K562 (cell line): Measurements from ENCODE around the gene COL9A2. TPM values are rescaled to one million over a fixed set of nuclear protein-coding genes. Genes with fewer than 3 reads are reported as not detected.

Experiments
- AFF4 ChIP-seq: sonication (generic); formaldehyde crosslinking; IDR thresholded peaks from 2 replicates; pipeline ENCODE4 v1.8.0; 2023; ENCODE audit warnings: mild to moderate bottlenecking, missing genetic modification reagents
- ARID1B ChIP-seq: fragments of 450-650 bp; IDR thresholded peaks from 2 replicates; pipeline ENCODE4 v1.6.1; 2016; ENCODE audit warnings: antibody characterized with exemption, mild to moderate bottlenecking, inconsistent platforms
- CC2D1A ChIP-seq: fragments of 450-650 bp; IDR thresholded peaks from 2 replicates; pipeline ENCODE4 v1.6.1; 2017; ENCODE audit warnings: mild to moderate bottlenecking
- CHD4 ChIP-seq: fragments of 200-600 bp; sonication (generic); IDR thresholded peaks from 3 replicates; pipeline ENCODE4 v1.6.1; 2012; ENCODE audit warnings: low read depth, mild to moderate bottlenecking, mixed read lengths, low read length, inconsistent platforms; ENCODE audit not compliant: insufficient read depth, insufficient replicate concordance, poor library complexity, severe bottlenecking
- CREM ChIP-seq: IDR thresholded peaks from 2 replicates; pipeline ENCODE4 v1.6.1; 2014; ENCODE audit warnings: antibody characterized with exemption, low read depth
- E2F3 ChIP-seq: fragments of 250-450 bp; sonication (Bioruptor Pico); IDR thresholded peaks from 2 replicates; pipeline ENCODE4 v1.4.0; 2020; ENCODE audit warnings: mild to moderate bottlenecking
- E2F6 ChIP-seq, 2 experiments: IDR thresholded peaks; 2 replicates each; pipeline ENCODE4 v1.6.1; 2011; ENCODE audit warnings: borderline replicate concordance in 1 of 2, control low read depth in 1 of 2, low read depth in 1 of 2, low read length in 1 of 2, mild to moderate bottlenecking in 1 of 2, mixed read lengths in 1 of 2, moderate library complexity in 1 of 2; ENCODE audit not compliant: insufficient read depth in 1 of 2, insufficient read length in 1 of 2, poor library complexity in 1 of 2, severe bottlenecking in 1 of 2; ENCODE audit errors: extremely low read depth in 1 of 2
- ETV5 ChIP-seq: sonication (generic); formaldehyde crosslinking; IDR thresholded peaks from 2 replicates; pipeline ENCODE4 v1.4.0; 2020; ENCODE audit warnings: low read depth, mild to moderate bottlenecking, missing genetic modification reagents
- GABPB1 ChIP-seq: sonication (generic); formaldehyde crosslinking; IDR thresholded peaks from 2 replicates; pipeline ENCODE4 v1.8.0; 2022; ENCODE audit warnings: mild to moderate bottlenecking, missing genetic modification reagents
- GTF2F1 ChIP-seq: IDR thresholded peaks from 2 replicates; pipeline ENCODE4 v1.6.1; 2011; ENCODE audit warnings: low read depth, low read length, improper control_type of control experiment
- IFI16 ChIP-seq: fragments of 250-450 bp; sonication (Bioruptor Pico); IDR thresholded peaks from 2 replicates; pipeline ENCODE4 v2.1.2; 2022; ENCODE audit warnings: mild to moderate bottlenecking, inconsistent platforms
- KHSRP ChIP-seq: fragments of 450-650 bp; IDR thresholded peaks from 2 replicates; pipeline ENCODE4 v1.6.1; 2017
- MAFF ChIP-seq: IDR thresholded peaks from 2 replicates; pipeline ENCODE4 v1.6.1; 2012; ENCODE audit warnings: low read length, improper control_type of control experiment
- NCOA1 ChIP-seq: fragments of 450-650 bp; IDR thresholded peaks from 2 replicates; pipeline ENCODE4 v1.6.1; 2016; ENCODE audit warnings: low read depth
- NFATC3 ChIP-seq: fragments of 450-650 bp; IDR thresholded peaks from 2 replicates; pipeline ENCODE4 v1.6.1; 2017; ENCODE audit warnings: mild to moderate bottlenecking
- NFRKB ChIP-seq: fragments of 450-650 bp; IDR thresholded peaks from 2 replicates; pipeline ENCODE4 v1.6.1; 2016; ENCODE audit warnings: low read depth
- SP2 ChIP-seq: IDR thresholded peaks from 2 replicates; pipeline ENCODE4 v1.6.1; 2011; ENCODE audit warnings: mild to moderate bottlenecking, low read depth, low read length, moderate library complexity; ENCODE audit not compliant: poor library complexity, severe bottlenecking; ENCODE audit errors: extremely low read depth
- TRIM24 ChIP-seq, 2 experiments: fragments of 450-650 bp; IDR thresholded peaks; 2 replicates each; pipeline ENCODE4 v1.6.1; 2016
- XRCC3 ChIP-seq: fragments of 450-650 bp; IDR thresholded peaks from 2 replicates; pipeline ENCODE4 v1.6.1; 2017; ENCODE audit warnings: mild to moderate bottlenecking, moderate library complexity
- ZFX ChIP-seq: sonication (generic); formaldehyde crosslinking; IDR thresholded peaks from 2 replicates; pipeline ENCODE4 v1.8.0; 2022; ENCODE audit warnings: mild to moderate bottlenecking, missing genetic modification reagents, moderate library complexity
- ZNF311 ChIP-seq: fragments of 250-450 bp; sonication (Bioruptor Pico); IDR thresholded peaks from 2 replicates; pipeline ENCODE4 v1.4.0; 2020; ENCODE audit warnings: mild to moderate bottlenecking, moderate library complexity
- ZNF561 ChIP-seq: fragments of 450-650 bp; formaldehyde crosslinking; conservative IDR thresholded peaks from 2 replicates; pipeline ENCODE4 v1.4.0; 2020; ENCODE audit warnings: mild to moderate bottlenecking, moderate library complexity
- ZNF589 ChIP-seq: fragments of 200-800 bp; sonication (Bioruptor generic); IDR thresholded peaks from 2 replicates; pipeline ENCODE4 v1.6.1; 2016; ENCODE audit warnings: low read depth, missing genetic modification characterization, missing compliant biosample characterization
- polyA plus RNA-seq, 8 experiments: library from polyadenylated mRNA; depleted of rRNA in 4 of 8; stranded (reverse) in 5 of 8; unstranded in 3 of 8; fragments of >200 nt; fragmentation: Nextera tagmentation in 2 of 8; fragmentation: Illumina TruSeq in 1 of 8; extraction: Ambion mirVana in 2 of 8; extraction: Trizol in 1 of 8; gene quantifications; 2 replicates each; pipeline versions ENCODE4 v1.2.1 to v1.2.3, GENCODE V29; 2011 to 2014; ENCODE audit warnings: inconsistent platforms in 1 of 8, missing spikeins in 1 of 8
- total RNA-seq, 7 experiments: library from RNA; depleted of rRNA in 6 of 7; stranded (reverse); fragments of >200 nt in 6 of 7; fragmentation: Illumina TruSeq in 2 of 7; extraction: Trizol in 2 of 7; gene quantifications; 2 replicates each; pipeline versions ENCODE4 v1.2.1 to v1.2.3, GENCODE V29; 2011 to 2021; ENCODE audit warnings: low replicate concordance in 1 of 7
- TF ChIP-seq, protein P1 (sequence below): fragments of 250-450 bp; sonication (Bioruptor Pico); IDR thresholded peaks from 2 replicates; pipeline ENCODE4 v1.8.0; 2022; ENCODE audit warnings: inconsistent platforms

COL9A2 gene
- total and polyA plus RNA-seq, 9 of the 15 experiments (the other 6 are each of a cell fraction or from before 2014, with no cell fraction given) = 0.03 to 2.2 (median 0.31) TPM

DNA sequence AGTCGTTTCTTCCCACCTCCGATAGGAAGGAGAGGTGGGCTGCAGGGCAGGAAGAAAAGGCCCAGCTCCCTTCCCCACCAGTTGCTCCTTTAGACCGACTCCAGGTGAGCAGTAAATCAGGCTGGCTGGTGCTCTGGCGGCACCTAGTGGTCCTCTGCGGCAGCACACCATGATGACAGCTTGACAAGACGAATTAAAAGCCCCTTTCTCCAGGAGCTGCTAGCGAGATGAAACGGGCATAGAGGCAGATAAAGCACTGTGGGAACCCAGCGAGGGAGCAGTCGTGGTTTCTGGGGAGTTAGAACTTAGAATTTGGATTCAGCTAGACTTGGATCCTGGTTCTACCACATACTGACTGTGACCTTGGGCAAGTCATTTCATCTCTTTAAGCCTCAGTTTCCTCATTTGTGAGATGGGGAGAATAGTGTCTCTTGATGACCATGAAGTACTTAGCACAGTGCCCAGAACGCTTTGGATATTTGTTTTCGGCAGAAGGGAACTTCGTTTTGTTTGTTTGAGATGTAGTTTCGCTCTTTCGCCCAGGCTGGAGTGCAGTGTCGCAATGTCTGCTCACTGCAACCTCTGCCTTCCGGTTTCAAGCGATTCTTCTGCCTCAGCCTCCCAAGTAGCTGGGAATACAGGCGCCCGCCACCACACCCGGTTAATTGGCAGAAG, 21.8 kb upstream of the COL9A2 start (continued):
- TF ChIP-seq E2F6 (IDR thresholded peaks at IDR 0.05; ENCODE audit: borderline replicate concordance in 1 of 2, extremely low read depth in 1 of 2, insufficient read depth in 1 of 2, insufficient read length in 1 of 2, low read depth in 1 of 2, low read length in 1 of 2, poor library complexity in 1 of 2, severe bottlenecking in 1 of 2) = no peak
- peak; percentile 27; the same call in 1 of the 2 replicates for TF ChIP-seq E2F3 (CRISPR knock-in tag)
- 0 out of 2 replicates have a peak, but pooled peaks have one; percentile 44 for TF ChIP-seq AFF4 (CRISPR knock-in tag)
- no peak for TF ChIP-seq ARID1B
- peak; percentile 72 for TF ChIP-seq GABPB1
- TF ChIP-seq CREM = peak; percentile 70
- TF ChIP-seq CC2D1A = peak; percentile 90
- TF ChIP-seq ZNF589 (CRISPR knock-in tag) = no peak
- peak; percentile 13; the same call in 1 of the 2 replicates for TF ChIP-seq ETV5 (CRISPR knock-in tag)
- TF ChIP-seq IFI16 = no peak
- no peak for TF ChIP-seq ZNF311 (CRISPR knock-in tag)
- TF ChIP-seq XRCC3 = no peak
- no peak for TF ChIP-seq MAFF
- TF ChIP-seq NCOA1 = no peak
- TF ChIP-seq, protein P1, sequence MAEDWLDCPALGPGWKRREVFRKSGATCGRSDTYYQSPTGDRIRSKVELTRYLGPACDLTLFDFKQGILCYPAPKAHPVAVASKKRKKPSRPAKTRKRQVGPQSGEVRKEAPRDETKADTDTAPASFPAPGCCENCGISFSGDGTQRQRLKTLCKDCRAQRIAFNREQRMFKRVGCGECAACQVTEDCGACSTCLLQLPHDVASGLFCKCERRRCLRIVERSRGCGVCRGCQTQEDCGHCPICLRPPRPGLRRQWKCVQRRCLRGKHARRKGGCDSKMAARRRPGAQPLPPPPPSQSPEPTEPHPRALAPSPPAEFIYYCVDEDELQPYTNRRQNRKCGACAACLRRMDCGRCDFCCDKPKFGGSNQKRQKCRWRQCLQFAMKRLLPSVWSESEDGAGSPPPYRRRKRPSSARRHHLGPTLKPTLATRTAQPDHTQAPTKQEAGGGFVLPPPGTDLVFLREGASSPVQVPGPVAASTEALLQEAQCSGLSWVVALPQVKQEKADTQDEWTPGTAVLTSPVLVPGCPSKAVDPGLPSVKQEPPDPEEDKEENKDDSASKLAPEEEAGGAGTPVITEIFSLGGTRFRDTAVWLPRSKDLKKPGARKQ (CRISPR knock-in tag) = peak; percentile 22; the same call in 1 of the 2 replicates
- no peak for TF ChIP-seq CHD4
- 0 out of 2 replicates have a peak, but pooled peaks have one; percentile 42 for TF ChIP-seq ZFX (CRISPR knock-in tag)
- no peak for TF ChIP-seq NFRKB
- no peak for TF ChIP-seq SP2
- no peak for TF ChIP-seq KHSRP
- TF ChIP-seq GTF2F1 = no peak
- no peak for TF ChIP-seq NFATC3
- TF ChIP-seq TRIM24 (IDR thresholded peaks at IDR 0.05) = no peak
- TF ChIP-seq ZNF561 (CRISPR knock-in tag) = no peak
